CD4-positive, alpha-beta T cell (primary cell): Measurements from ENCODE around the gene NASP. TPM values are rescaled to one million over a fixed set of nuclear protein-coding genes. Genes with fewer than 3 reads are reported as not detected.
A peak's percentile ranks its signal among the peaks of the same experiment; 100 is the strongest.

Source experiments
- ATAC-seq: fragments of 200-7000 bp; cut with Tn5 transposase; one replicate; pipeline ENCODE4 v1.10.0; 2022; ENCODE audit warnings: mild to moderate bottlenecking; ENCODE audit not compliant: poor library complexity
- CTCF ChIA-PET: fragments of 350-600 bp; sonication (Branson Sonifier 250); formaldehyde crosslinking; loops from one replicate; lab custom pipeline; 2021; ENCODE audit warnings: antibody characterized with exemption, inconsistent platforms; lab: Charles Lee
- POLR2A ChIA-PET: fragments of 350-600 bp; sonication (Branson Sonifier 250); formaldehyde crosslinking; loops from one replicate; lab custom pipeline; 2021; ENCODE audit warnings: antibody characterized with exemption, inconsistent platforms; lab: Charles Lee
- DNase-seq, 14 experiments: peaks; one replicate each; pipeline ENCODE4 v3.0.0-alpha.2; 2013 to 2020; ENCODE audit warnings: mixed read lengths in 2 of 14
- H3K27ac ChIP-seq, 2 donors: one replicate each; pipeline versions ENCODE4 v1.5.1 to v1.7.0; 2013; ENCODE audit warnings: low read length in 2 of 2, low read depth in 1 of 2, mild to moderate bottlenecking in 1 of 2
- H3K27me3 ChIP-seq, 2 experiments: 1 replicate in 1 of 2; 2 replicates in 1 of 2; pipeline versions ENCODE4 v1.6.1 to v1.7.0; 2013; ENCODE audit warnings: low read length in 2 of 2, control low read depth in 1 of 2, mild to moderate bottlenecking in 1 of 2, moderate library complexity in 1 of 2; ENCODE audit not compliant: insufficient read depth in 2 of 2, control insufficient read depth in 1 of 2
- H3K36me3 ChIP-seq: one replicate; pipeline ENCODE4 v1.6.1; 2013; ENCODE audit warnings: low read length, control low read depth; ENCODE audit not compliant: insufficient read depth
- H3K4me1 ChIP-seq: one replicate; pipeline ENCODE4 v1.6.1; 2013; ENCODE audit warnings: low read length, control low read depth; ENCODE audit not compliant: insufficient read depth
- H3K4me3 ChIP-seq: one replicate; pipeline ENCODE4 v1.5.1; 2013; ENCODE audit warnings: mild to moderate bottlenecking, low read length, moderate library complexity
- H3K9me3 ChIP-seq, 2 experiments: 1 replicate in 1 of 2; 2 replicates in 1 of 2; pipeline versions ENCODE4 v1.6.1 to v1.7.0; 2013; ENCODE audit warnings: low read length in 2 of 2, mild to moderate bottlenecking in 2 of 2, control low read depth in 1 of 2, moderate library complexity in 1 of 2; ENCODE audit not compliant: control insufficient read depth in 1 of 2, insufficient read depth in 1 of 2
- H3K27ac Mint-ChIP-seq: one replicate; pipeline ENCODE4 v1.8.0; 2020; ENCODE audit warnings: mixed read lengths
- H3K27me3 Mint-ChIP-seq: one replicate; pipeline ENCODE4 v1.8.0; 2021; ENCODE audit warnings: mixed read lengths
- H3K36me3 Mint-ChIP-seq: one replicate; pipeline ENCODE4 v1.8.0; 2021; ENCODE audit warnings: low read depth, mixed read lengths
- H3K4me1 Mint-ChIP-seq: one replicate; pipeline ENCODE4 v1.8.0; 2021; ENCODE audit warnings: low read depth, mixed read lengths
- H3K4me3 Mint-ChIP-seq: one replicate; pipeline ENCODE4 v1.8.0; 2020; ENCODE audit warnings: mild to moderate bottlenecking, mixed read lengths
- H3K9me3 Mint-ChIP-seq: one replicate; pipeline ENCODE4 v1.8.0; 2020; ENCODE audit warnings: mixed read lengths
- CTCF ChIP-seq: fragments of 200-600 bp; IDR thresholded peaks from one replicate; pipeline ENCODE4 v1.8.0; 2022; ENCODE audit warnings: antibody characterized with exemption, mild to moderate bottlenecking
- intact Hi-C, 2 experiments: fragments of 100-400 bp; cut with DNase I in 1 of 2; cut with micrococcal nuclease in 1 of 2; formaldehyde crosslinking; loops; one replicate each; pipeline versions ENCODE4 v1.15.1 to v1.9.0; 2023 to 2025; cut with DNase I, micrococcal nuclease
- total RNA-seq, 174 experiments: library from RNA in 2 of 174; stranded (reverse) in 2 of 174; gene quantifications; one replicate each; pipeline ENCODE4 v1.2.3 and lab custom pipeline; 2021 to 2026

NASP gene
- total RNA-seq, 2 experiments from 2014 or later: 110 to 112 TPM

- H3K36me3 ChIP-seq: peaks cover 41% of the 10 kb centered on the region
- Mint-ChIP-seq H3K4me3 (no peak overlapping the region), H3K27ac (no peak overlapping the region)
Measured at GRCh38 chr1:45569962-45570581, 13.8 kb upstream of the NASP start.

GRCh38 chr1:45570631-45571030, 13.2 kb upstream of the NASP start:
- H3K27me3 ChIP-seq: no peaks in the 10 kb centered on the region
- no peaks in the 10 kb centered on the region for H3K27me3 Mint-ChIP-seq
- no peak overlapping the region for H3K4me3 ChIP-seq
- H3K9me3 Mint-ChIP-seq: no peaks in the 10 kb centered on the region
- no peak overlapping the region for H3K27ac Mint-ChIP-seq
- H3K4me1 Mint-ChIP-seq: peaks cover 5% of the 10 kb centered on the region
- DNase-seq (no peak), ATAC-seq (no peak)
- peaks cover 41% of the 10 kb centered on the region for H3K36me3 Mint-ChIP-seq
- H3K4me3 Mint-ChIP-seq: no peak overlapping the region
- H3K4me1 ChIP-seq: peaks cover 2% of the 10 kb centered on the region
- ChIA-PET POLR2A (interaction anchor here (1.6 to 2.9 kb wide), 2 partner anchors 20 to 58 kb away, joined by 5 to 8 read pairs; partner anchors contain the start of gene AKR1A1), CTCF (interaction anchor here (1.4 to 5.6 kb wide), 4 partner anchors 20 to 59 kb away, joined by 4 to 50 read pairs (median 7); partner anchors contain the start of genes AKR1A1 and PRDX1)
- no peaks in the 10 kb centered on the region for H3K9me3 ChIP-seq
- no peak for TF ChIP-seq CTCF
- intact Hi-C loops: loop anchor here (1.0 to 5.0 kb wide), 8 partner anchors 20 to 558 kb away; partner anchors contain the start of genes AKR1A1 (in 1 of the 2), CCDC163 (in 1 of the 2), HECTD3 (in 1 of the 2) and MMACHC (in 1 of the 2)
- peaks cover 41% of the 10 kb centered on the region for H3K36me3 ChIP-seq
- no peak overlapping the region for H3K27ac ChIP-seq

More at GRCh38 chr1:45569962-45570581, 13.8 kb upstream of the NASP start:
- Histone ChIP-seq H3K27ac (no peak overlapping the region), H3K9me3 (no peaks in the 10 kb centered on the region), H3K4me3 (no peak overlapping the region), H3K27me3 (no peaks in the 10 kb centered on the region), H3K4me1 (peaks cover 2% of the 10 kb centered on the region)
- Mint-ChIP-seq H3K9me3 (no peaks in the 10 kb centered on the region), H3K27me3 (no peaks in the 10 kb centered on the region), H3K4me1 (peaks cover 5% of the 10 kb centered on the region), H3K36me3 (peaks cover 41% of the 10 kb centered on the region)
- DNase-seq (peak; percentile 55 to 87 (median 60)), ATAC-seq (peak; percentile 99)
- ChIA-PET POLR2A (interaction anchor here (0.9 to 2.9 kb wide), 4 partner anchors 19 to 58 kb away, joined by 3 to 13 read pairs (median 6); partner anchors contain the start of genes AKR1A1 and PRDX1), CTCF (interaction anchor here (0.8 to 5.6 kb wide), 9 partner anchors 9 to 267 kb away, joined by 3 to 50 read pairs (median 4); partner anchors contain the start of genes AKR1A1 and PRDX1)
- TF ChIP-seq CTCF: peak; percentile 95
- intact Hi-C loops: loop anchor here (1.0 to 5.0 kb wide), 8 partner anchors 19 to 558 kb away; partner anchors contain the start of genes AKR1A1 (in 1 of the 2), CCDC163 (in 1 of the 2), HECTD3 (in 1 of the 2) and MMACHC (in 1 of the 2)

- ChIA-PET POLR2A (interaction anchor here (0.9 kb wide), 1 partner anchor 10 kb away, joined by 3 read pairs; no protein-coding TSS in a partner anchor), CTCF (interaction anchor here (5.6 kb wide), 1 partner anchor 61 kb away, joined by 50 read pairs; no protein-coding TSS in a partner anchor)
- H3K4me3 ChIP-seq: no peak overlapping the region
- Mint-ChIP-seq H3K9me3 (no peaks in the 10 kb centered on the region), H3K4me1 (peaks cover 5% of the 10 kb centered on the region), H3K36me3 (peaks cover 19% of the 10 kb centered on the region), H3K27me3 (no peaks in the 10 kb centered on the region), H3K27ac (no peak overlapping the region), H3K4me3 (no peak overlapping the region)
- intact Hi-C loops: loop anchor here in 1 of 2 experiments (5.0 kb wide), 1 partner anchor 561 kb away; the partner anchor contains the start of genes HECTD3 and UROD
- peaks cover 2% of the 10 kb centered on the region for H3K4me1 ChIP-seq
- H3K27me3 ChIP-seq: no peaks in the 10 kb centered on the region
- TF ChIP-seq CTCF: no peak
- ATAC-seq (no peak), DNase-seq (no peak)
- H3K9me3 ChIP-seq: no peaks in the 10 kb centered on the region
- H3K27ac ChIP-seq: no peak overlapping the region
- peaks cover 24% of the 10 kb centered on the region for H3K36me3 ChIP-seq
Measured at GRCh38 chr1:45573231-45573804, 10.5 kb upstream of the NASP start.
